H9 (cell line): Measurements from ENCODE around the gene CPXM2. TPM values are rescaled to one million over a fixed set of nuclear protein-coding genes. Genes with fewer than 3 reads are reported as not detected.

Source experiments
- DNase-seq: peaks from one replicate; pipeline ENCODE4 v3.0.0-alpha.2; 2017
- H2AFZ ChIP-seq: one replicate; pipeline ENCODE4 v1.6.1; 2013; ENCODE audit warnings: mild to moderate bottlenecking, low read length, control low read depth, moderate library complexity
- H2AK5ac ChIP-seq: 2 replicates; pipeline ENCODE4 v1.6.1; 2013; ENCODE audit warnings: low read length, control low read depth, mixed read lengths; ENCODE audit not compliant: insufficient read length
- H2BK120ac ChIP-seq: one replicate; pipeline ENCODE4 v1.6.1; 2013; ENCODE audit warnings: low read depth, mild to moderate bottlenecking, low read length, control low read depth, inconsistent platforms; ENCODE audit not compliant: poor library complexity, severe bottlenecking
- H2BK12ac ChIP-seq: 2 replicates; pipeline ENCODE4 v1.6.1; 2013; ENCODE audit warnings: low read length, control low read depth, mixed read lengths, low read depth; ENCODE audit not compliant: insufficient read length
- H2BK15ac ChIP-seq: 2 replicates; pipeline ENCODE4 v1.6.1; 2013; ENCODE audit warnings: low read depth, low read length, control low read depth
- H2BK20ac ChIP-seq: one replicate; pipeline ENCODE4 v1.6.1; 2013; ENCODE audit warnings: low read depth, mild to moderate bottlenecking, low read length, control low read depth, inconsistent platforms; ENCODE audit not compliant: poor library complexity, severe bottlenecking
- H2BK5ac ChIP-seq: 2 replicates; pipeline ENCODE4 v1.6.1; 2013; ENCODE audit warnings: low read length, control low read depth, mixed read lengths; ENCODE audit not compliant: insufficient read length
- H3K14ac ChIP-seq: 2 replicates; pipeline ENCODE4 v1.6.1; 2013; ENCODE audit warnings: low read length, control low read depth; ENCODE audit not compliant: insufficient read depth
- H3K18ac ChIP-seq: 2 replicates; pipeline ENCODE4 v1.6.1; 2013; ENCODE audit warnings: low read depth, mild to moderate bottlenecking, mixed read lengths, low read length, control low read depth; ENCODE audit not compliant: insufficient read length
- H3K23ac ChIP-seq: 2 replicates; pipeline ENCODE4 v1.6.1; 2013; ENCODE audit warnings: low read length, control low read depth, mixed read lengths, low read depth; ENCODE audit not compliant: insufficient read length
- H3K23me2 ChIP-seq: 2 replicates; pipeline ENCODE4 v1.6.1; 2013; ENCODE audit warnings: low read depth, mild to moderate bottlenecking, mixed read lengths, low read length, control low read depth; ENCODE audit not compliant: insufficient read length, poor library complexity, severe bottlenecking
- H3K27ac ChIP-seq: 2 replicates; pipeline ENCODE4 v1.5.1; 2013; ENCODE audit warnings: low read length, control low read depth, mixed read lengths, low read depth; ENCODE audit not compliant: insufficient read length
- H3K27me3 ChIP-seq: 2 replicates; pipeline ENCODE4 v1.6.1; 2013; ENCODE audit warnings: low read length, control low read depth, inconsistent platforms; ENCODE audit not compliant: insufficient read depth
- H3K4ac ChIP-seq: 2 replicates; pipeline ENCODE4 v1.6.1; 2013; ENCODE audit warnings: low read depth, mild to moderate bottlenecking, control low read depth, inconsistent platforms, low read length, moderate library complexity
- H3K4me1 ChIP-seq: 2 replicates; pipeline ENCODE4 v1.6.1; 2013; ENCODE audit warnings: low read length, control low read depth, inconsistent platforms; ENCODE audit not compliant: insufficient read depth
- H3K4me2 ChIP-seq: 2 replicates; pipeline ENCODE4 v1.6.1; 2013; ENCODE audit warnings: low read length, control low read depth, mixed read lengths; ENCODE audit not compliant: insufficient read length, insufficient read depth
- H3K56ac ChIP-seq: 2 replicates; pipeline ENCODE4 v1.6.1; 2013; ENCODE audit warnings: low read depth, mild to moderate bottlenecking, mixed read lengths, low read length, control low read depth; ENCODE audit not compliant: insufficient read length
- H3K79me1 ChIP-seq: 2 replicates; pipeline ENCODE4 v1.6.1; 2013; ENCODE audit warnings: low read depth, mild to moderate bottlenecking, moderate library complexity, low read length, control low read depth, inconsistent platforms; ENCODE audit not compliant: insufficient read depth, poor library complexity, severe bottlenecking
- H3K79me2 ChIP-seq: 2 replicates; pipeline ENCODE4 v1.6.1; 2013; ENCODE audit warnings: low read length, control low read depth, inconsistent platforms; ENCODE audit not compliant: insufficient read depth
- H3K9ac ChIP-seq: 2 replicates; pipeline ENCODE4 v1.6.1; 2013; ENCODE audit warnings: low read length, control low read depth, mixed read lengths; ENCODE audit not compliant: insufficient read length; ENCODE audit errors: extremely low read depth
- H3K9me3 ChIP-seq: one replicate; pipeline ENCODE4 v1.6.1; 2013; ENCODE audit warnings: low read depth, low read length, inconsistent platforms; ENCODE audit not compliant: control insufficient read depth
- H3T11ph ChIP-seq: one replicate; pipeline ENCODE4 v1.6.1; 2013; ENCODE audit warnings: mild to moderate bottlenecking, low read length, control low read depth, inconsistent platforms
- H4K20me1 ChIP-seq: one replicate; pipeline ENCODE4 v1.6.1; 2013; ENCODE audit not compliant: control insufficient read depth, insufficient read length, insufficient read depth
- H4K5ac ChIP-seq: 2 replicates; pipeline ENCODE4 v1.6.1; 2013; ENCODE audit warnings: low read depth, mild to moderate bottlenecking, mixed read lengths, low read length, control low read depth; ENCODE audit not compliant: insufficient read length
- H4K8ac ChIP-seq: replicated peaks from 2 replicates; pipeline ENCODE4 v1.6.1; 2013; ENCODE audit warnings: low read length, control low read depth, mixed read lengths, low read depth; ENCODE audit not compliant: insufficient read length
- H4K91ac ChIP-seq: 2 replicates; pipeline ENCODE4 v1.6.1; 2013; ENCODE audit warnings: low read depth, mild to moderate bottlenecking, moderate library complexity, mixed read lengths, low read length, control low read depth; ENCODE audit not compliant: insufficient read length
- H3K27ac Mint-ChIP-seq, 3 experiments: 2 replicates in 2 of 3; 3 replicates in 1 of 3; pipeline ENCODE4 v1.8.0; 2020 to 2021; ENCODE audit warnings: mixed read lengths in 3 of 3, mild to moderate bottlenecking in 1 of 3, moderate library complexity in 1 of 3
- H3K27me3 Mint-ChIP-seq: 2 replicates; pipeline ENCODE4 v1.8.0; 2021; ENCODE audit warnings: low read depth, mild to moderate bottlenecking, moderate library complexity, mixed read lengths
- H3K36me3 Mint-ChIP-seq, 3 experiments: 2 replicates in 2 of 3; 3 replicates in 1 of 3; pipeline ENCODE4 v1.8.0; 2020 to 2021; ENCODE audit warnings: low read depth in 3 of 3, mixed read lengths in 3 of 3; ENCODE audit not compliant: insufficient read depth in 1 of 3
- H3K4me1 Mint-ChIP-seq, 2 experiments: 2 replicates each; pipeline ENCODE4 v1.8.0; 2020; ENCODE audit warnings: mixed read lengths in 2 of 2
- H3K4me3 Mint-ChIP-seq, 2 experiments: 2 replicates in 1 of 2; 3 replicates in 1 of 2; pipeline ENCODE4 v1.8.0; 2020 to 2021; ENCODE audit warnings: mild to moderate bottlenecking in 2 of 2, mixed read lengths in 2 of 2, moderate library complexity in 1 of 2
- H3K9me3 Mint-ChIP-seq, 2 experiments: 2 replicates in 1 of 2; 3 replicates in 1 of 2; pipeline ENCODE4 v1.8.0; 2020; ENCODE audit warnings: mild to moderate bottlenecking in 2 of 2, mixed read lengths in 2 of 2, moderate library complexity in 1 of 2
- CTCF ChIP-seq: fragments of 200-600 bp; sonication (generic); conservative IDR thresholded peaks from 3 replicates; pipeline ENCODE4 v1.8.0; 2021; ENCODE audit warnings: antibody characterized with exemption, mild to moderate bottlenecking
- WGBS: extraction: QIAGEN DNeasy Blood & Tissue Kit; methylation state at CpG from one replicate; pipeline ENCODE4 v1.1.7; 2013; ENCODE audit warnings: missing lambda C conversion rate, low lambda C conversion rate, mixed read lengths; ENCODE audit not compliant: insufficient read length; ENCODE audit errors: extremely low coverage; 5-methylcytosine and 5-hydroxymethylcytosine counted together
- total RNA-seq: library from RNA; stranded (reverse); gene quantifications from 2 replicates; pipeline ENCODE4 v1.2.1, GENCODE V29; 2021

Gene CPXM2
- total RNA-seq, 1 experiment from 2014 or later = 1.7 TPM

GRCh38 chr10:123858077-123858681 lies 33.4 kb downstream of the CPXM2 start:
- H2BK12ac ChIP-seq = no peak overlapping the region
- Mint-ChIP-seq H3K4me1 (no peaks in the 10 kb centered on the region; a peak in 2 of 4 replicates), H3K4me3 (no peak overlapping the region), H3K9me3 (no peaks in the 10 kb centered on the region), H3K27me3 (no peaks in the 10 kb centered on the region), H3K36me3 (peaks cover 0 to 10% (median 7%) of the 10 kb centered on the region in 3 experiments; a peak in 3 of 7 replicates), H3K27ac (peak overlapping the region in 1 of 3 experiments; percentile 52; a peak in 1 of 7 replicates)
- no peak overlapping the region for H4K5ac ChIP-seq
- no peak overlapping the region for H2BK15ac ChIP-seq
- WGBS = no CpG with 5 or more reads among the region's 9 CpGs
- H3K9me3 ChIP-seq = no peaks in the 10 kb centered on the region
- H3K56ac ChIP-seq = no peak overlapping the region
- no peak overlapping the region for H2BK5ac ChIP-seq
- H3K79me2 ChIP-seq = no peaks in the 10 kb centered on the region
- no peak overlapping the region for H3K23ac ChIP-seq
- no peak overlapping the region for H2BK20ac ChIP-seq
- no peak overlapping the region for H4K8ac ChIP-seq
- no peak for DNase-seq
- no peak overlapping the region for H2BK120ac ChIP-seq
- H4K91ac ChIP-seq = no peak overlapping the region
- H3K14ac ChIP-seq = peak overlapping the region; percentile 48; the same call in 1 of the 2 replicates
- H3K9ac ChIP-seq = no peak overlapping the region
- no peak overlapping the region for H3K18ac ChIP-seq
- no peak for TF ChIP-seq CTCF
- no peak overlapping the region for H2AK5ac ChIP-seq
- H3K27ac ChIP-seq = no peak overlapping the region
- no peak overlapping the region for H3K4ac ChIP-seq
- H2AFZ ChIP-seq = no peak overlapping the region
- H3K4me2 ChIP-seq = no peak overlapping the region
- no peaks in the 10 kb centered on the region for H4K20me1 ChIP-seq
- H3T11ph ChIP-seq = no peak overlapping the region
- H3K4me1 ChIP-seq = no peaks in the 10 kb centered on the region
- H3K27me3 ChIP-seq = no peaks in the 10 kb centered on the region
- H3K23me2 ChIP-seq = no peaks in the 10 kb centered on the region
- H3K79me1 ChIP-seq = no peaks in the 10 kb centered on the region
